HG03196 (cell line): ENCODE measurements around the gene PFN4.

Experiments
- ATAC-seq: cut with Tn5 transposase; IDR thresholded peaks from one replicate; pipeline ENCODE4 v1.9.1; 2021; ENCODE audit not compliant: unreplicated experiment

Gene PFN4

GRCh38 chr2:24080701-24081100 lies 42.4 kb downstream of the PFN4 start:
- ATAC-seq = no peak

GRCh38 chr2:24077879-24078278 lies 45.3 kb downstream of the PFN4 start:
- ATAC-seq = no peak

GRCh38 chr2:24077535-24077877 lies 45.6 kb downstream of the PFN4 start:
- no peak for ATAC-seq

- ATAC-seq = peak; percentile 4
Measured at GRCh38 chr2:24076849-24077534, 46.1 kb downstream of the PFN4 start.

- ATAC-seq = peak; percentile 93
Measured at GRCh38 chr2:24075915-24076848, 47.0 kb downstream of the PFN4 start, which contains the start of gene SF3B6. Gene SF3B6 (minus strand): TSS chr2:24076326. CDS start chr2:24076229, 97 bp downstream.

GRCh38 chr2:24075259-24075658 lies 47.9 kb downstream of the PFN4 start:
- no peak for ATAC-seq

- ATAC-seq = no peak
Measured at GRCh38 chr2:24073816-24074215, 49.3 kb downstream of the PFN4 start.

GRCh38 chr2:24072259-24072658 lies 50.9 kb downstream of the PFN4 start:
- ATAC-seq = no peak

GRCh38 chr2:24065341-24065740 lies 57.8 kb downstream of the PFN4 start:
- no peak for ATAC-seq
